OCI-M1 (cell line): ENCODE measurements around the gene FTCDNL1.
A peak's percentile ranks its signal among the peaks of the same experiment; 100 is the strongest.

Experiments
- DNase-seq: peaks from one replicate; lab custom pipeline; 2025; lab: John Stamatoyannopoulos, UW

Gene FTCDNL1

GRCh38 chr2:199742884-199743283, 108.1 kb downstream of the FTCDNL1 start:
- no peak for DNase-seq

- no peak for DNase-seq
These were observed 110.9 kb downstream of the FTCDNL1 start for GRCh38 chr2:199740111-199740428.

GRCh38 chr2:199739413-199740110, 111.4 kb downstream of the FTCDNL1 start:
- peak; percentile 82 for DNase-seq

GRCh38 chr2:199738727-199739412, 112.1 kb downstream of the FTCDNL1 start:
- DNase-seq: peak; percentile 81

- DNase-seq: no peak
These were observed 116.3 kb downstream of the FTCDNL1 start for GRCh38 chr2:199734651-199735050.

- no peak for DNase-seq
These were observed 117.0 kb downstream of the FTCDNL1 start for GRCh38 chr2:199734011-199734410.

GRCh38 chr2:199727801-199728200, 123.2 kb downstream of the FTCDNL1 start:
- DNase-seq: no peak

- no peak for DNase-seq
These were observed 123.7 kb downstream of the FTCDNL1 start for GRCh38 chr2:199727306-199727705.

- DNase-seq: no peak
These were observed 132.9 kb downstream of the FTCDNL1 start for GRCh38 chr2:199718074-199718473.

- no peak for DNase-seq
These were observed 133.4 kb downstream of the FTCDNL1 start for GRCh38 chr2:199717587-199717907.

GRCh38 chr2:199716807-199717586, 134.0 kb downstream of the FTCDNL1 start:
- DNase-seq: no peak

GRCh38 chr2:199713746-199714145, 137.2 kb downstream of the FTCDNL1 start:
- DNase-seq: no peak

GRCh38 chr2:199710551-199710950, 140.4 kb downstream of the FTCDNL1 start:
- DNase-seq: no peak
